ENCODE data around the gene KCNK2. TPM values are rescaled to one million over a fixed set of nuclear protein-coding genes. Genes with fewer than 3 reads are reported as not detected.

KCNK2 gene, protein sequence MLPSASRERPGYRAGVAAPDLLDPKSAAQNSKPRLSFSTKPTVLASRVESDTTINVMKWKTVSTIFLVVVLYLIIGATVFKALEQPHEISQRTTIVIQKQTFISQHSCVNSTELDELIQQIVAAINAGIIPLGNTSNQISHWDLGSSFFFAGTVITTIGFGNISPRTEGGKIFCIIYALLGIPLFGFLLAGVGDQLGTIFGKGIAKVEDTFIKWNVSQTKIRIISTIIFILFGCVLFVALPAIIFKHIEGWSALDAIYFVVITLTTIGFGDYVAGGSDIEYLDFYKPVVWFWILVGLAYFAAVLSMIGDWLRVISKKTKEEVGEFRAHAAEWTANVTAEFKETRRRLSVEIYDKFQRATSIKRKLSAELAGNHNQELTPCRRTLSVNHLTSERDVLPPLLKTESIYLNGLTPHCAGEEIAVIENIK
- total RNA-seq = 0.08 TPM

DNA sequence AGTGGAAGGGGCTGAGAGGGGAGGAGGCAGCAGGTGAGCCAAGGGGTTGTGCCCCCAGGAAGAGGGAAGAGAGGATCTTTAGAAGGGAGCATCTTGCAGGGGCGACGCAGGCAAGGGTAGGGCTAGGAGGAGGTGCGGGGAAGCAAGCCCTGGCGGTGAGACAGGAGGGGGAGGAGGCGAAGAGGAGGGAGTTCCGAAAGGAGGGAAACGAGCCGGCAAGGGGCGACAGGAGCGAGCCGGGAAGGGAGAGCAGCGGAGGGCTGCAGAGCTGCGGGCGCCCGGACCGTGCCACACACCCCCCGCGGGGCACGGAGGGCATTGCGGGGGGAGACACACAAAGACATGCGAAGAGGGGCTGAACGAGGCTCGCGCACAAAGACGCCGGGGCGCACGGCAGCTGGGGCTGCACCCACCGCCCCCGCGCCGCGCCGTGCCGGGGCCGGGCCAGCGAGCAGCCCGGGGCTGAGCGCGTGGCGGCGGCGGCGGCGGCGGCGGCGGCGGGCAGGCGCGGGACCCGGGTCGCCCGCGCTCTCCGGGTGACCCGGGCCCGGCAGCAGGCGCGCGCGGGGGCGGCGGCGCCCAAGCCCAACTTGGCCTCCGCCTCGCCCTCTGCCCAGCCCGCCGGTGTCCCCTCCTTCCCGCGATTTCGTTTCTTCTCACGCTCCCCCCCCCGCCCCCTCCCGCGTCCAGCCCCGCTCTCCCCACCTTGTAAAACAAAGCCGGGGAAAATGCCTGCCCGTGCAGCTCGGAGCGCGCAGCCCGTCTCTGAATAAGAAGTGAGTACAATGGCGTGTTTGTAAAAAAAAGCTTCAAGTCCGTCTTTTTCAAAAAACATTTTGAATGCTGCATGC lies at the start of gene KCNK2:
TSS of gene KCNK2 (plus strand) at position 206 of the 851 bp plus-strand sequence. CDS start 649 bp downstream, outside the sequence.
- DNase-seq (ENCODE audit: low spot score) (no peak), ATAC-seq (peak; percentile 41)

DNA sequence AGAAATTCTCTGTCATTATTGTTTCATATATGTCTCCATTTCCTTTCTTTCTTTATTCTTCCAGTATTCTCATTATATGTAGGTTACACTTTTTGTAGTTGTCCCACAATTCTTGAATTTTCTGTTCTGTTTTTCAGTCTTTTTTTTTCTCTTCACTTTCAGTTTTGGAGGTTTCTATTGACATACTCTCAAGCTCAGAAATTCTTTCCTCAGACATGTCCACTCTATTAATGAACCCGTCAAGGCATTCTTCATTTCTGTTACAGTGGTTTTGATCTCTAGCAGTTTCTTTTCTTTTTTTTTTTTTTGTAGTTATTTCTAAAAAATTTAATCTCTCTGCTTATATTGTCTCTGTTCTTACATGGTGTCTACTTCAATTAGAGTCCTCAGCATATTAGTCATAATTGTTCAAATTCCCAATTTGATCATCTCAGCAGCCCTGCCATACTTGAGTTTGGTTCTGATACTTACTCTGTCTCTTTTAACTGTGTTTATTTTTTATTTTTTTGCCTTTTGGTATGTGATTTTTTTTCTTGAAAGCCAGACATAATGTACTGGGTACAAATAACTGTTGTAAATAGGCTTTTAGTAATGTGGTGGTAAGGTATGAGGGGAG lies 49.5 kb upstream of the KCNK2 start:
- no peak for DNase-seq (ENCODE audit: low spot score)
- no peak for ATAC-seq

DNA sequence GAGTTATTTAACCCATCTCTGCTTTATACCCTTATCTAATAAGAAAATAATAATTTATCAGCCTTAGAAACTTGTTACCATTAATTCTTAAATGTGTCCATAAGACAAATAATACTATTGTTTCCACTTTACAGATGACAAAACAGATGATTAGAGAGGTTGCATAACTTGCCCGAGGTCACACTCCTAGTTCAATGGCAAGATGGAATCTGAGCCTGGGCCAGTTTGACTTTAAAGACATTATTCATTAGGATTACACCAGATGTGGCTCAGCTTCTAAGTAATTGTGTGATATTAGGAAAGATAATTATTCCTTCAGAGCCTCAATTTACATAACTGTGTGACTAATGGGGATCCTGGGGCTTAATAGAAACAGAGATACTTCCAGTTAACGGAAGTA lies 42.3 kb upstream of the KCNK2 start:
- ATAC-seq = no peak
- no peak for DNase-seq (ENCODE audit: low spot score)

DNA sequence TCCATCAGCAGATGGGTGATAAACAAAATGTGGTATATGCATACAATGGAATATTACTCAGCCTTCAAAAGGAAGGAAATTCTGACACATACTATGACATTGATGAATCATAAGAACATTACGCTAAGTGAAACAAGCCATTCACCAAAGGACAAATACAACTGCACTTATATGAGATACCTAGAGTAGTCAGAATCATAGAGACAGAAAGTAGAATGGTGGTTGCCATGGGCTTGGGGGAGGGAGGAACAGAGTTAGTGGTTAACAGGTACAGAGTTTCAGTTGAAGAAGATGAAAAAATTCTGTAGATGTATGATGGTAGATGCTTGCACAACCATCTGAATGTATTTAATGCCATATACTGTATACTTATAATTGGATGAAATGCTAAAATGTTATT lies 39.1 kb upstream of the KCNK2 start:
- DNase-seq (ENCODE audit: low spot score) = no peak
- no peak for ATAC-seq

DNA sequence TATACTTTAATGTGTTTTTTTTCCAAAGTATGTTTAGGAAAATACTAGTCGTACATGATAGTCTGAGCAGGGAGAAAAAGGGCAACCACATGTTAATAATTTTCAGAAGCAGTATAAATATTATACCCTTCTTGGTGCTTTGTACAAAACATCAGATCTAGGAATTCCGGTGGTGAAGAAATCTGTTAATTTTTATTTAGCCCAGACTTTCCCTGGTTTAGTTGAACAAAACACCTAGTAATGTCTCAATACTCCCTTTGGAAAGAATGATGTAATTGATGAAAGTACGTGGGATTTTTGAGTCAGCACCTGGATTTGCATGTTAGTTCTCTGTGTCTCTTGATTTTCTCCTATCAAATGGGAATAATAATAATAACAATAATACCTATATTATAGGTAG lies 38.4 kb upstream of the KCNK2 start:
- ATAC-seq = no peak

DNA sequence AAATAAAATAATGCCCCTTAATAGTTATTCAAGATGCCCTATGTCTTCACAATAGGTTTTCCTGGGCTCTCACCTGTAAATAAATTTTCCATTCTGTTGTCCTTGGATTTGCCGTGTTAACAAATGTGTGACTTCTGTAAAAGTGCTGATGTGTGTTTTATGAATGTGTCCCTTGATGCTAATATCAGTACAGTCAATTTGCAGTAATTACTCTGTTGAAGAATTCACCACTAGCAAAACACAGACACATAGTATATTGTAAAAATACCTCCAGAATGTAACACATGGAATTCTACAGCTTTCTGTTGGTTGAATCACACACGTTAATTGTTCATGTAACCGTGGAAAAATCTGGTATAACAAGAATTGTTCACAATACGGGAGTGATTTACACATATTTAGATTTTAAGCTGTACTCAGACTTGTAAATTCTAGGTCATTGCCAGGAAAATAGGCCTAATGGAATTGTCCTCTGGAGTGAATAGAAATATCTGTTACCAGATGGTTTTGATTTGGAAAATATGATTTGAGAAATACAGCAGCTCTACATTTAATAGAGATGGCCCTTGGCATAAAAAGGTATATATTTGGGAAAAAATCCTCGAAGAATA lies 36.7 kb upstream of the KCNK2 start:
- DNase-seq (ENCODE audit: low spot score) (no peak), ATAC-seq (no peak)

More for the DNA sequence above, 38.4 kb upstream of the KCNK2 start:
- no peak for DNase-seq (ENCODE audit: low spot score)

DNA sequence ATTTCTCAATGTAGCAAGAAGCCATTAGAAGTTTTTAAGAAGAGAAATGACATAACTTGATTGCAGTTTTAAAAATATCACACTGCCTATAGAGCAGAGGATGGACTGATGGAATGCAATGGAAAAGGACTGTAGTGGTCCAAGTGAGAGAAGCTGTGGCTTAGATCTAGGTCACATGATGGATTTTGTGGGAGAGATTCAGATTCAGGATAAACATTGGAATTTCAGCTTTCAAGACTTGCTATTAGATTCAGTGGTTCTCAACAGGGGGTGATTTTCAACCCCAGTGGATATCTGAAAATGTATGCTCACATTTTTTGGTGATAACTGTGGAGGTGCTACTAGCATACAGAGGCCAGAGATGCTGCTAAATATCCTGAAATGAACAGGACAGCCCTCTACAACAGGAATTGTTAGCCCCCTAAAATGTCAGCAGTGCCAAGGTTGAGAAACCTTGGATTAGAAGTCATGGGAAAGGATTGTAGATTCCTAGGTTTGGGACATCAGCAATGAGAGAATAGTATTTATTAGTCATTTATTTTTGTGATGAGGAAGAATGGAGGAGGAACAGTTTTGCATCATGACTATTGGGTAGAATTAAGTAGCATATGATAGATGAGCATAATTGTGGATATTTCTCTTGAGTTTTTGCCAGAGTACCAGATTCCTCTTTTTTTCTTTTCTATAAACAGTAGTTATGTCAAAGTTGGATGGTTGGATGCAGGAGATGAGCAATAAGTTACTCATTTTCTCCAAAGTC lies 30.1 kb upstream of the KCNK2 start:
- no peak for ATAC-seq

DNA sequence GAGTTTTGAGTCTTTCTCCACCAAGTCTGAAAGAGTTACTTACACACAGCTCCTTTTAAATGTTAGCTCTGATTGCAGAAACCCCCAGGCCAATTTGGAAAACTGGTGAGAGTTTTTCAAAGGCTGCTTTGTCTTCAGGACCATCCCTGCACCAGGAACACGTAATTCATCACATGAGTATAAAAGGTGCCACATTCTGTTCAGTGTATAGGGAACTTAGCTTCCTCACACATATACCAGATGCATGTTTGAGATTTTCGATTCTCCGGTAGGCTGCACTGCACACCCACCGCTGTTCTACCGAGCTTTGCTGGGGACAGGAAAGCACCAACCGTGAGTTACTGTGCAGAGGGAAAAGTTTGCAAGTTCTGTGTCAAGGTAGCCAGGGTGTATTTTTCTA lies 28.3 kb upstream of the KCNK2 start:
- ATAC-seq (no peak), DNase-seq (ENCODE audit: low spot score) (no peak)

More for the DNA sequence above, 30.1 kb upstream of the KCNK2 start:
- DNase-seq (ENCODE audit: low spot score) = no peak

DNA sequence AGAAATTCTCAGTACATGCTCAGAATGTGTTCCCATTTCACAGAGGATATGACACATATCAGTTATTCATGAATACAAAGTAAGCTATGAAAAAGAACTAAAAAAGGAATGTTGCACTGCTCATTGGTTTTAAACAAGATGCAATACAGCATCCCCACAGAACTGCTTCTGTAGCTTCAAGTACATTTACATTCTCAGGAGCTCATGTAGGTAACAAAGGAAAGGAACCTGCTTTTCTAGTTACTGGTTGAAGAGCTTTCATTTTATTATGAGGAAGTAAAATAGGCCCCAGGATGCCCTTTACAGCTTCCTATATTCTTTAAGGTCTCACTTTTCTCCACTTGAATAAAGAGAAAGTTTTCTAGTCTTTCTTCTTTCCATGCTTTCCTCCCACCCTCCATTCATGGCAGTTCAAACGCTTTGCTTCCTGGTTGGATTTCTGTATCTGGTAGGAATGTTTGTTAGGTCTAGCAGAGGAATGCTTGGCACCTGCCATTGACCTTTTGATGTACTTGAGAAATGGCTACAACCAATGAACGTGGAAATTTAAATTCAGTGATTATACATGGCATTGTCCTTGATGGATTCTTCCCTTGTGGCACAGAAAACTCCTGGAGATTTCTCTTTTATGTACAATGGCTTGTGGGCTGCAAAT lies 27.1 kb upstream of the KCNK2 start:
- ATAC-seq = no peak
- DNase-seq (ENCODE audit: low spot score) = no peak

DNA sequence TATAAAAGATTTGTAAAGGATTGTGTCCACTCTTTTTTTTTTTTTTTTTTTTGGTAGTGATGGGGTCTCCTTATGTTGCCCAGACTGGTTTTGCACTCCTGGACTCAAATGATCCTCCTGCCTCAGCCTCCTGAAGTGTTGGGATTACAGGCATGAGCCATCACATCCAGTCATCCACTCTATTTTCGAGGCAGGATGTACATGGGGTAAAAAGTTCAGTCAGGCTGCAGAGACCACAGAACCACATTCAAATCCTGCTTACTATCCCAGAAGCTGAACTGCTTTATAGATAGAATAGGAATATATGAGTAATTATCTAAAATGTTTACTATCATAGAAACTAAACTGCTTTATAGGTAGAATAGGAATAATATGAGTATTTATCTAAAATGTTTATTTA lies 26.0 kb upstream of the KCNK2 start:
- no peak for ATAC-seq

DNA sequence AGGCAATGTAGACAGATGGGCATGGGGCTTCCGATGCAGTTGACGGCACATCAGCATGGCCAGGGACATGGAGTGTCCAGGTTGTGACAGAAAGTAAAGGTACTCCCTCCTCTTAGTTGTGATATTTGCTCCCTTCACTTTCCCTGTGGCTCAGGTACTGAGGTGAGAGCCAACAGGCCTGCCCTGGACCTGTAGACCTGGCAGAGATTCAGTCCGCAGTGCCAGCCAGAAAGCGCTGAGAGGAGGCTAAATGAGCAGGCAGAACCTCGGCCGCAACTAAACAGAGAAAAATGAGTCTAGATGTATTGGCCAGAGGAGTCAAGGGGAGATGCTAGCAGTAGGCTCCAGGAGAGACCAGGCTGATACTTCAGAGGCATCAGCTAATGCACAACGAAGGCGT lies 22.6 kb upstream of the KCNK2 start:
- DNase-seq (ENCODE audit: low spot score) (no peak), ATAC-seq (no peak)

More for the DNA sequence above, 26.0 kb upstream of the KCNK2 start:
- DNase-seq (ENCODE audit: low spot score) = no peak

DNA sequence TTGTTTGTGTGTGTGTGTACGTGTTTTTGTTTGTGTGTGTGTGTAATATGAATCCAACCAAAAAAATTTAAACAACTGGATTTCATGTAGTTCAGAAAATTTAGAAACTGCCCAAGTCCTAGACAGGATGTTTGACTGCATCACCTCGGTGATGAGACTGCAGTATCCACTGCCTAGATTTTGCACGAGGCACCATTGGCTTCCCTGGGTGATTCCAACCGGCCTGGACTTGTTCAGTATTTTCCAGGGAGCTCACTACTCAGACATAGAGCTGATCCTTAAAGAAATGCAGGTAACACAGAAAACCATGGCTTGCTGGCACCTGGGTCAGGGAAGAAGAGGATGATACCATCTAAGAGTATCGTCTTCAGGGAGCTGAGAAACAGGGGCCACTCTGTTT lies 18.2 kb upstream of the KCNK2 start:
- no peak for DNase-seq (ENCODE audit: low spot score)
- ATAC-seq = no peak

DNA sequence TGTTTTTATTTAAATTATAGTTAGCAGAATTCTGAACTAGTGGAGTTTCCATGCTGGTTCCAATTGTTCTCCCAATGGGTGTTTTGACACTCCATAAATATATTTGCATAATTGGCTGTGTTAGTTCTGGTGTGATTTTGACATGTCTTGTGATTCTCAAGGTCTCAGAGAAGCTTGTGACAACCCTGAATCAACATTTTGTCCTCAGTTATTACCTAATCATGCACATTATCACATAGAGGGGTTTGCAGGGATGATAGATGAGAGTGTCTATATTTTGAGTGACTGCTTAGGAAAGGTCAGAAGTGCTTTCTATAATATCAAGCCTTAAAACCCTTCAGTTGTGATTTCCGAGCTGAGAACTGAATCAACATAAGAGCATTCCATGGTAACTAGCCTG lies 11.5 kb upstream of the KCNK2 start:
- ATAC-seq (no peak), DNase-seq (ENCODE audit: low spot score) (no peak)

DNA sequence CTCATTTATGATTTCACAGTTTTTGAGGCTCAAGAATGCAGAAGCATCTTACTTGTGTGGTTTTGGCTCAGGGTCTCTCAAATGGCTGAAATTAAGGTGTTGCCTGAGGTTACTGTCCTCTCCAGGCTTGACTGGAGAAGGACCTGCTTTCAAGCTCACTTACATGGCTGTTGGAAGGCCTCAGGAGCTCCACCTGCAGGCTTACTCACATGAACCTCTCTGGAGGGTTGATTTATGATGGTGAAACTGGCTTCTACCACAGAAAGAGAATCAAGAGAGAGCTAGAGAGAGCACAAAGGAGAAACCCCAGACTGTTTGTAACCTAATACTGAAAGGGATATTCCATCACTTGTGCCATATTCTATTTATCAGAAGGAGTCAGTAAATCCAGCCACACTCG lies 6.2 kb upstream of the KCNK2 start:
- DNase-seq (ENCODE audit: low spot score) = peak; percentile 51

DNA sequence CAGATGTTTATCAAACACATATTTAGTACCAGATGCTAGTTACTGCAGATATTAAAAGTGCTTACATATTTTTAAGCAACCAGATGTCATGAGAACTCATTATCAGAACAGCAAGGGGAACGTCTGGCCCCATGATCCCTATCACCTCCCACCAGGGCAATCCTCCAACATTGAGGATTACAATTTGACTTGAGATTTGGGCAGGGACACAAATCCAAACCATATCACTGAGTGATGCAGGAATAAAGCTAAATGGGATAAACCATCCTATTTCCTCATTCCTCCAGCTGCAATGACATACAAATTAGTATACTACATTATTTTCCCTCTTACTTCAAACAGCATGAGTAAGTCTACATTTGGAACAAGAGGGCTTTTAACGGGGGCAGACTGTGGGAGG lies 3.1 kb upstream of the KCNK2 start:
- DNase-seq (ENCODE audit: low spot score) (no peak), ATAC-seq (no peak)

More for the DNA sequence above, 6.2 kb upstream of the KCNK2 start:
- ATAC-seq = peak; percentile 88

DNA sequence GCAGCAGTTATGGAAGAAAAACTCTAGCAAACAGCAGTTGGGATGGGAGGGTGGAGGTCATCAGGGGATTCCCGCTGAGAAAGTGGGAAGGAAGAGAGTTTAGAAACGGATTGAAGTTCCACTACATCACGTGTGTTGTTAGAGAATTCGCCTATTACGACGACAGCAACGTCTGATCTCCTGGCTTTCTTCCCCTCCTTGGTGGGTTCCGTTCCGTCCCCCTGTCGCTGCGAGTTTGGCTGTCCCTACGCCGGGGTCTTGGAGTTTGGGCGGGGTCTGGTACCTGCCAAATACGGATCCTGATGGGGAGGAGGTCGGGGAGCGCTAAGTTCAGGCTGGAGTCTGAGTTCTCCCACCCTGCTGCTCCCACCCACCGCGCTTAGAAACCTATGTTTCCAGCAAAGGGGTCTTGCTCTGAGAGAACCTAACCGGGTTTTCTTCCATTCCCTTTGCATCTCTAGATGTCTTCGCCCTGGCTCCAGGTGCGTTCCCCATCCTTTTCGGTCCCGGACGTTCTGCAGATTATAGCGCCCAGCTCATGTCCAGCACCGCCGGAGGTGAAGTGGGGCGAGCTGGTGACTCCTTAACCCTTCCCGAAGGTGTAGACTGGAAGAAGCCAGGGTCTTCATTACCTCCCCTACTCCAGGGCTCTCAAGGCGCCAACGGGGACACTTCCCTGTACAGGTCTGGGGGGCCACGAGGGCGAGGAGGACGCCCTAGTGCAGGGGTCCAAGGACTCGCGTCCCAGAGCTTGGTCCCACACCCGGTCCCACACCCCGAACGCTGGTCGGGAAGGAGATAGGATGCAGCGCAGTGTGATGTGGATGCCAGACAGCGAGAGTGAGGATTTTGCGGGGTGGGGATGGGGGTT lies 641 bp upstream of the KCNK2 start:
- ATAC-seq (no peak), DNase-seq (ENCODE audit: low spot score) (no peak)

DNA sequence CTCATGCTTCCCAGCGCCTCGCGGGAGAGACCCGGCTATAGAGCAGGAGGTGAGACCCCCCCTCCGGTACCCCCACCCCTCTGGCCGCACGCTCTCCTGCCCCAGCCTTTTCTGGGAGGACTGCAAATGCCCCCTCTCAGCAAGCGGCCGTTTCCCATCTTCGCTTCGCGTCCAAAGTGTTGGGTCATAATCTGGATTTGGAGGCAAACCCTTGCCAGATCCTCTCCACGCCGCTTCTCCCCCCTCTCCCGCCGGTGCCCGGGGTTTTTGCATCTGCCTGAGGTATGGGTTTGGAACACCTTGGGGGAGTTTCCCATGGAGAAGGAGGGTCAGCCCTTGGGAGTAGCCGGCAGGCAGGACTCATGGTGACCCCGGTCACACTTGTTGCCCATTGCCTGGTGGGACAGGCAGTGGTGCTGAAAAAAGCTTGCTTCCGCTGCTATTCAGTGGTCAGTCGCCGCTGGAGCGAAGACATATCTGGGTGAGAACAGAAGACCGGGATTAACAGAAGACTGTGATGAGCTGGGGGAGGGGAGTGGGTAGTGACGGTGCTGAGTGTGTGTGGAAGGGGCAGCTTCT lies 935 bp downstream of the KCNK2 start:
- DNase-seq (ENCODE audit: low spot score) = no peak

DNA sequence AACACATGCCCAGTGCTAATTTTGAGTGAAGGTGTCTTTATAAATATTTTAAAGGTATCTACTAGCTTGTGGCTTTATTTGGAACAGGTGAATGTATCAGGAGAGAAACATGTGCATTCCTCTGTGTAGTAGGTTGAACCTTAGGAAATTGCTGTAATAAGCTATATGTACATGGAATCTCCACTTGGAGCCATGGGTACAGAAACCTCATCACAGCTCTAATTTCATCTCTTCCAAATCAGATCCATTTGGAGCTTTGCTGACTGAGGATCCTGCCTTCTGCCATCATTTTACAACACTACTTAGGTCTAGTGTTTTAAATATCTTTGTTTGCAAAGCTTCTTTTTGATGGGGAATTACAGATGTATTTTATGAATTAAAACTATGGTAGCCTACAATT lies 2.1 kb downstream of the KCNK2 start:
- no peak for DNase-seq (ENCODE audit: low spot score)
- no peak for ATAC-seq

More for the DNA sequence above, 935 bp downstream of the KCNK2 start:
- peak; percentile 12 for ATAC-seq

Measured in left lobe of liver (tissue), 2 donors.